ENCODE data around the gene HHAT. TPM values are rescaled to one million over a fixed set of nuclear protein-coding genes. Genes with fewer than 3 reads are reported as not detected.
"Not testable (repeated sequence)": the region's sequence is repeated elsewhere in the genome, so short reads cannot be mapped to it uniquely, and the experiment has no call there.

HHAT gene
- total RNA-seq, 1 donor from 2014 or later, result 6.0 TPM

GRCh38 chr1:210352575-210352974 lies 23.9 kb downstream of the HHAT start:
- TF ChIP-seq CTCF (IDR thresholded peaks at IDR 0.05), result no peak
- Mint-ChIP-seq H3K27me3 (ENCODE audit: unreplicated experiment) (no peaks in the 10 kb centered on the region), H3K9me3 (ENCODE audit: unreplicated experiment) (no peaks in the 10 kb centered on the region), H3K4me1 (ENCODE audit: unreplicated experiment) (no peaks in the 10 kb centered on the region), H3K27ac (ENCODE audit: unreplicated experiment) (no peak overlapping the region), H3K36me3 (ENCODE audit: unreplicated experiment) (peaks cover 5% of the 10 kb centered on the region), H3K4me3 (ENCODE audit: unreplicated experiment) (no peak overlapping the region)
- DNase-seq (ENCODE audit: extremely low spot score, unreplicated experiment), result no peak

- H3K4me1 Mint-ChIP-seq (ENCODE audit: unreplicated experiment); H3K27me3 Mint-ChIP-seq (ENCODE audit: unreplicated experiment); H3K4me3 Mint-ChIP-seq (ENCODE audit: unreplicated experiment); H3K9me3 Mint-ChIP-seq (ENCODE audit: unreplicated experiment); H3K36me3 Mint-ChIP-seq (ENCODE audit: unreplicated experiment); H3K27ac Mint-ChIP-seq (ENCODE audit: unreplicated experiment): not testable (repeated sequence)
- peak; percentile 6 for DNase-seq (ENCODE audit: extremely low spot score, unreplicated experiment)
Observed at GRCh38 chr1:210354305-210354704, 25.6 kb downstream of the HHAT start.

GRCh38 chr1:210358626-210359025 lies 29.9 kb downstream of the HHAT start:
- H3K4me3 Mint-ChIP-seq (ENCODE audit: unreplicated experiment), result no peak overlapping the region
- H3K27me3 Mint-ChIP-seq (ENCODE audit: unreplicated experiment), result no peaks in the 10 kb centered on the region
- H3K36me3 Mint-ChIP-seq (ENCODE audit: unreplicated experiment), result peaks cover 2% of the 10 kb centered on the region
- no peak for TF ChIP-seq CTCF (IDR thresholded peaks at IDR 0.05)
- no peak for DNase-seq (ENCODE audit: extremely low spot score, unreplicated experiment)
- H3K27ac Mint-ChIP-seq (ENCODE audit: unreplicated experiment), result no peak overlapping the region
- H3K9me3 Mint-ChIP-seq (ENCODE audit: unreplicated experiment), result no peaks in the 10 kb centered on the region
- H3K4me1 Mint-ChIP-seq (ENCODE audit: unreplicated experiment), result peaks cover 11% of the 10 kb centered on the region

GRCh38 chr1:210359255-210359654 lies 30.6 kb downstream of the HHAT start:
- peaks cover 2% of the 10 kb centered on the region for H3K36me3 Mint-ChIP-seq (ENCODE audit: unreplicated experiment)
- TF ChIP-seq CTCF (IDR thresholded peaks at IDR 0.05), result no peak
- H3K27ac Mint-ChIP-seq (ENCODE audit: unreplicated experiment), result no peak overlapping the region
- H3K27me3 Mint-ChIP-seq (ENCODE audit: unreplicated experiment), result no peaks in the 10 kb centered on the region
- no peak for DNase-seq (ENCODE audit: extremely low spot score, unreplicated experiment)
- no peaks in the 10 kb centered on the region for H3K9me3 Mint-ChIP-seq (ENCODE audit: unreplicated experiment)
- peaks cover 11% of the 10 kb centered on the region for H3K4me1 Mint-ChIP-seq (ENCODE audit: unreplicated experiment)
- no peak overlapping the region for H3K4me3 Mint-ChIP-seq (ENCODE audit: unreplicated experiment)

GRCh38 chr1:210360852-210361477 lies 32.3 kb downstream of the HHAT start:
- no peak for DNase-seq (ENCODE audit: extremely low spot score, unreplicated experiment)
- H3K27me3 Mint-ChIP-seq (ENCODE audit: unreplicated experiment), result no peaks in the 10 kb centered on the region
- peak; percentile 78 for TF ChIP-seq CTCF (IDR thresholded peaks at IDR 0.05)
- H3K4me1 Mint-ChIP-seq (ENCODE audit: unreplicated experiment), result peaks cover 14% of the 10 kb centered on the region
- no peak overlapping the region for H3K4me3 Mint-ChIP-seq (ENCODE audit: unreplicated experiment)
- peaks cover 2% of the 10 kb centered on the region for H3K36me3 Mint-ChIP-seq (ENCODE audit: unreplicated experiment)
- H3K27ac Mint-ChIP-seq (ENCODE audit: unreplicated experiment), result no peak overlapping the region
- H3K9me3 Mint-ChIP-seq (ENCODE audit: unreplicated experiment), result no peaks in the 10 kb centered on the region

- Mint-ChIP-seq H3K27ac (ENCODE audit: unreplicated experiment) (no peak overlapping the region), H3K27me3 (ENCODE audit: unreplicated experiment) (no peaks in the 10 kb centered on the region), H3K9me3 (ENCODE audit: unreplicated experiment) (no peaks in the 10 kb centered on the region), H3K4me1 (ENCODE audit: unreplicated experiment) (peaks cover 14% of the 10 kb centered on the region), H3K36me3 (ENCODE audit: unreplicated experiment) (peaks cover 2% of the 10 kb centered on the region), H3K4me3 (ENCODE audit: unreplicated experiment) (no peak overlapping the region)
- no peak for DNase-seq (ENCODE audit: extremely low spot score, unreplicated experiment)
- TF ChIP-seq CTCF (IDR thresholded peaks at IDR 0.05), result no peak
Observed at GRCh38 chr1:210361665-210362064, 33.0 kb downstream of the HHAT start.

Measured in osteocyte (in vitro differentiated cells).